GM12891 (cell line): ENCODE measurements around the gene XRCC3.

Experiments
- DNase-seq: peaks from one replicate; pipeline ENCODE4 v3.0.0; 2011; ENCODE audit warnings: low spot score; ENCODE audit not compliant: insufficient read length
- FAIRE-seq: peaks from 2 replicates; lab custom pipeline; 2011; peaks lifted over from hg19 to GRCh38; lab: Jason Lieb, UNC
- PAX5 ChIP-seq: IDR thresholded peaks from 2 replicates; pipeline ENCODE4 v1.6.1; 2011; ENCODE audit warnings: low read length, moderate library complexity, mild to moderate bottlenecking; ENCODE audit not compliant: insufficient read depth, severe bottlenecking
- POLR2A ChIP-seq: IDR thresholded peaks from 2 replicates; pipeline ENCODE4 v1.6.1; 2011; ENCODE audit warnings: low read depth, low read length, control low read depth
- POLR2AphosphoS5 ChIP-seq: IDR thresholded peaks from 2 replicates; pipeline ENCODE4 v1.6.1; 2011; ENCODE audit warnings: low read depth, low read length, control low read depth
- POU2F2 ChIP-seq: IDR thresholded peaks from 2 replicates; pipeline ENCODE4 v1.6.1; 2011; ENCODE audit warnings: low read depth, mild to moderate bottlenecking, control low read depth, low read length, moderate library complexity
- SPI1 ChIP-seq: IDR thresholded peaks from 2 replicates; pipeline ENCODE4 v1.6.1; 2011; ENCODE audit warnings: low read depth, low read length, control low read depth
- TAF1 ChIP-seq: IDR thresholded peaks from 2 replicates; pipeline ENCODE4 v1.6.1; 2011; ENCODE audit warnings: low read depth, low read length, control low read depth

Gene XRCC3

GRCh38 chr14:103732868-103733620 lies 17.8 kb upstream of the XRCC3 start:
- DNase-seq (no peak), FAIRE-seq (no peak)
- TF ChIP-seq TAF1: no peak
- no peak for TF ChIP-seq PAX5
- no peak for TF ChIP-seq SPI1
- no peak for TF ChIP-seq POLR2A
- no peak for TF ChIP-seq POLR2AphosphoS5
- TF ChIP-seq POU2F2: no peak

- FAIRE-seq: no peak
- no peak for DNase-seq
- TF ChIP-seq POLR2A (no peak), POU2F2 (no peak), PAX5 (no peak), TAF1 (no peak), POLR2AphosphoS5 (no peak), SPI1 (no peak)
These were observed 16.9 kb upstream of the XRCC3 start for GRCh38 chr14:103731916-103732867.

- FAIRE-seq (no peak), DNase-seq (no peak)
- TF ChIP-seq TAF1: no peak
- no peak for TF ChIP-seq SPI1
- no peak for TF ChIP-seq POLR2A
- no peak for TF ChIP-seq POU2F2
- no peak for TF ChIP-seq PAX5
- TF ChIP-seq POLR2AphosphoS5: no peak
These were observed 16.2 kb upstream of the XRCC3 start for GRCh38 chr14:103731481-103731880.

- TF ChIP-seq POU2F2 (no peak), TAF1 (no peak), POLR2A (no peak), PAX5 (no peak), POLR2AphosphoS5 (no peak), SPI1 (no peak)
- no peak for FAIRE-seq
These were observed 15.3 kb upstream of the XRCC3 start for GRCh38 chr14:103730490-103731035.

GRCh38 chr14:103729496-103730448 lies 14.5 kb upstream of the XRCC3 start:
- no peak for TF ChIP-seq SPI1
- no peak for TF ChIP-seq POLR2A
- no peak for TF ChIP-seq POU2F2
- no peak for TF ChIP-seq TAF1
- no peak for TF ChIP-seq PAX5
- FAIRE-seq (no peak), DNase-seq (no peak)

More at GRCh38 chr14:103730490-103731035, 15.3 kb upstream of the XRCC3 start:
- no peak for DNase-seq

- TF ChIP-seq POLR2AphosphoS5: no peak
- TF ChIP-seq TAF1: no peak
- no peak for TF ChIP-seq PAX5
- no peak for TF ChIP-seq SPI1
- no peak for TF ChIP-seq POU2F2
- TF ChIP-seq POLR2A: no peak
- FAIRE-seq (no peak), DNase-seq (no peak)
These were observed 13.5 kb upstream of the XRCC3 start for GRCh38 chr14:103728721-103729120.

GRCh38 chr14:103728141-103728540 lies 12.9 kb upstream of the XRCC3 start:
- no peak for TF ChIP-seq POLR2AphosphoS5
- TF ChIP-seq POU2F2: no peak
- TF ChIP-seq TAF1: no peak
- no peak for TF ChIP-seq SPI1
- TF ChIP-seq POLR2A: no peak
- TF ChIP-seq PAX5: no peak
- DNase-seq (no peak), FAIRE-seq (no peak)

GRCh38 chr14:103727313-103727980 lies 12.2 kb upstream of the XRCC3 start:
- TF ChIP-seq PAX5 (no peak), SPI1 (no peak), TAF1 (no peak), POLR2A (no peak), POLR2AphosphoS5 (no peak), POU2F2 (no peak)
- DNase-seq (no peak), FAIRE-seq (no peak)
